C4-2B (cell line): ENCODE measurements around the gene LRP1B.

Experiments used
- ZFX ChIP-seq: fragments of 450-650 bp; IDR thresholded peaks from 2 replicates; pipeline ENCODE4 v1.6.1; 2017
- TF ChIP-seq, protein P1 (sequence below): fragments of 450-650 bp; conservative IDR thresholded peaks from 2 replicates; pipeline ENCODE4 v1.5.1; 2017; ENCODE audit warnings: mild to moderate bottlenecking

DNA sequence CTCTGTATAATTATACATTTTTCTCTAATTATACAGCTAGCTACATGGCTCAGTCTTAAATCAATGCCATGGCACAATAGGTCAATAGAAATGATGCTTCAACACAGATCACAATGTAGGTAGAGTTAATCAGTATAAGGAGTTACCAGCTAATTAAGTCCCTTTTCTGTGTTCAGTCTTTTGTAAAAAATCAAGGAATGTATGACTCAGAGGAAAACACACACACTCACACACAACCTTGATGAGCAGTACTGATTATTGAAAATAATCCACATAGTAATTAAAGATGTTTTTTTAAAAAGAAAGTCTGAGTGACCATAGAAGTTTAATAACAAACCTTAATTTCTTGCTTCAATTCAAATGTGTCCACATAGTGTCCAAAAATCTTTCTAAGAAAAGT lies 691.3 kb downstream of the LRP1B start:
- TF ChIP-seq, protein P1, sequence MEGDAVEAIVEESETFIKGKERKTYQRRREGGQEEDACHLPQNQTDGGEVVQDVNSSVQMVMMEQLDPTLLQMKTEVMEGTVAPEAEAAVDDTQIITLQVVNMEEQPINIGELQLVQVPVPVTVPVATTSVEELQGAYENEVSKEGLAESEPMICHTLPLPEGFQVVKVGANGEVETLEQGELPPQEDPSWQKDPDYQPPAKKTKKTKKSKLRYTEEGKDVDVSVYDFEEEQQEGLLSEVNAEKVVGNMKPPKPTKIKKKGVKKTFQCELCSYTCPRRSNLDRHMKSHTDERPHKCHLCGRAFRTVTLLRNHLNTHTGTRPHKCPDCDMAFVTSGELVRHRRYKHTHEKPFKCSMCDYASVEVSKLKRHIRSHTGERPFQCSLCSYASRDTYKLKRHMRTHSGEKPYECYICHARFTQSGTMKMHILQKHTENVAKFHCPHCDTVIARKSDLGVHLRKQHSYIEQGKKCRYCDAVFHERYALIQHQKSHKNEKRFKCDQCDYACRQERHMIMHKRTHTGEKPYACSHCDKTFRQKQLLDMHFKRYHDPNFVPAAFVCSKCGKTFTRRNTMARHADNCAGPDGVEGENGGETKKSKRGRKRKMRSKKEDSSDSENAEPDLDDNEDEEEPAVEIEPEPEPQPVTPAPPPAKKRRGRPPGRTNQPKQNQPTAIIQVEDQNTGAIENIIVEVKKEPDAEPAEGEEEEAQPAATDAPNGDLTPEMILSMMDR = no peak
- TF ChIP-seq ZFX = no peak
